K562 (cell line): ENCODE data around the gene RTP5. TPM values are rescaled to one million over a fixed set of nuclear protein-coding genes. Genes with fewer than 3 reads are reported as not detected.

Experiments used
- ATAC-seq: fragments of 200-7000 bp; cut with Tn5 transposase; 3 replicates; pipeline ENCODE4 v1.9.1; 2020; ENCODE audit warnings: moderate library complexity
- BruUV-seq: library from RNA; stranded (reverse); fragments of 400-500 nt; replicated peaks from 2 replicates; lab custom pipeline; 2021; lab: Mats Ljungman, UMichigan
- CTCF ChIA-PET: fragments of 300-600 bp; formaldehyde crosslinking; extraction: SDS; loops from one replicate; lab custom pipeline; 2021; ENCODE audit warnings: low intra/inter-chr PET ratio; lab: Yijun Ruan, JAX
- POLR2A ChIA-PET: fragments of 300-600, 350-650 bp; sonication (Branson Sonifier 250); formaldehyde crosslinking; extraction: SDS; loops from one replicate; lab custom pipeline; 2021; ENCODE audit warnings: antibody characterized with exemption, inconsistent platforms; lab: Yijun Ruan, JAX
- DNase-seq, 4 experiments: peaks; one replicate each; pipeline versions ENCODE4 v3.0.0 to v3.0.0-alpha.2; 2011 to 2018; ENCODE audit warnings: low spot score in 3 of 4, mixed read lengths in 3 of 4; ENCODE audit errors: extremely low read depth in 1 of 4
- FAIRE-seq: peaks from 2 replicates; lab custom pipeline; 2011; peaks lifted over from hg19 to GRCh38; lab: Jason Lieb, UNC
- H2AFZ ChIP-seq: 2 replicates; pipeline ENCODE4 v1.6.0; 2011; ENCODE audit warnings: low read depth, low read length, control low read depth, inconsistent platforms
- H3K27ac ChIP-seq: fragments of 200-600 bp; 3 replicates; pipeline ENCODE4 v1.8.0; 2011; ENCODE audit warnings: low read depth, mild to moderate bottlenecking, control low read depth, inconsistent platforms, low read length, moderate library complexity, mixed read lengths; ENCODE audit errors: extremely low read depth
- H3K27me3 ChIP-seq, 2 experiments: fragments of 300-600 bp in 1 of 2; 2 replicates in 1 of 2; 3 replicates in 1 of 2; pipeline versions ENCODE4 v1.6.0 to v1.8.0; 2011; ENCODE audit warnings: inconsistent platforms in 2 of 2, low read length in 2 of 2, mild to moderate bottlenecking in 1 of 2, mixed read lengths in 1 of 2, moderate library complexity in 1 of 2; ENCODE audit not compliant: control insufficient read depth in 2 of 2, insufficient read depth in 2 of 2
- H3K36me3 ChIP-seq: fragments of 300-600 bp; 3 replicates; pipeline ENCODE4 v1.8.0; 2011; ENCODE audit warnings: mild to moderate bottlenecking, low read length, inconsistent platforms; ENCODE audit not compliant: control insufficient read depth, insufficient read depth
- H3K4me1 ChIP-seq, 2 experiments: fragments of 200-600 bp in 1 of 2; replicated peaks in 1 of 2; 2 replicates in 1 of 2; 3 replicates in 1 of 2; pipeline versions ENCODE4 v1.5.1 to v1.8.0; 2011; ENCODE audit warnings: inconsistent platforms in 2 of 2, low read length in 2 of 2, mild to moderate bottlenecking in 1 of 2, mixed read lengths in 1 of 2, moderate library complexity in 1 of 2; ENCODE audit not compliant: control insufficient read depth in 2 of 2, insufficient read depth in 2 of 2
- H3K4me2 ChIP-seq: 2 replicates; pipeline ENCODE4 v1.6.1; 2011; ENCODE audit warnings: low read length, control low read depth, inconsistent platforms, mixed read lengths; ENCODE audit not compliant: insufficient read depth
- H3K4me3 ChIP-seq: fragments of 200-600 bp; sonication (generic), shearing (Covaris generic); 2 replicates; pipeline ENCODE4 v1.5.1; 2016; ENCODE audit warnings: control low read depth, inconsistent platforms
- H3K79me2 ChIP-seq: fragments of 200-600 bp; 3 replicates; pipeline ENCODE4 v1.8.0; 2011; ENCODE audit warnings: low read length, inconsistent platforms; ENCODE audit not compliant: control insufficient read depth, insufficient read depth
- H3K9ac ChIP-seq, 2 experiments: 2 replicates each; pipeline versions ENCODE4 v1.6.0 to v1.6.1; 2011; ENCODE audit warnings: low read depth in 2 of 2, low read length in 2 of 2, control low read depth in 1 of 2, inconsistent platforms in 1 of 2, mild to moderate bottlenecking in 1 of 2, mixed read lengths in 1 of 2; ENCODE audit not compliant: insufficient read depth in 1 of 2
- H3K9me1 ChIP-seq: one replicate; pipeline ENCODE4 v1.6.0; 2011; ENCODE audit warnings: inconsistent platforms, mild to moderate bottlenecking, low read length, moderate library complexity; ENCODE audit not compliant: control insufficient read depth, insufficient read depth
- H3K9me3 ChIP-seq: replicated peaks from 2 replicates; pipeline ENCODE4 v1.5.1; 2011; ENCODE audit warnings: low read depth, low read length, inconsistent platforms; ENCODE audit not compliant: control insufficient read depth, insufficient read depth
- H4K20me1 ChIP-seq: replicated peaks from 2 replicates; pipeline ENCODE4 v1.6.1; 2011; ENCODE audit warnings: low read length, inconsistent platforms, mixed read lengths; ENCODE audit not compliant: control insufficient read depth, insufficient read depth
- ETS2 ChIP-seq: IDR thresholded peaks from 2 replicates; pipeline ENCODE4 v1.6.1; 2016; ENCODE audit warnings: borderline replicate concordance, missing genetic modification characterization, mild to moderate bottlenecking, moderate library complexity, missing compliant biosample characterization; ENCODE audit not compliant: poor library complexity, severe bottlenecking
- PHF20 ChIP-seq: fragments of 450-650 bp; IDR thresholded peaks from 2 replicates; pipeline ENCODE4 v1.6.1; 2018; ENCODE audit not compliant: partially characterized antibody
- TEAD1 ChIP-seq, 2 experiments: fragments of 450-650 bp in 1 of 2; sonication (generic) in 1 of 2; formaldehyde crosslinking; IDR thresholded peaks; 2 replicates each; pipeline versions ENCODE4 v1.4.0 to v1.8.0; 2020 to 2022; ENCODE audit warnings: mild to moderate bottlenecking in 2 of 2, missing genetic modification reagents in 1 of 2
- TFAM ChIP-seq: fragments of 250-450 bp; sonication (Bioruptor Pico); conservative IDR thresholded peaks from 2 replicates; pipeline ENCODE4 v1.5.0; 2021; ENCODE audit warnings: mild to moderate bottlenecking, moderate library complexity
- U2AF1 ChIP-seq: fragments of 200-400 bp; formaldehyde crosslinking; optimal IDR thresholded peaks from 2 replicates; pipeline ENCODE3; 2017; ENCODE audit warnings: mild to moderate bottlenecking, low read depth, low read length, moderate library complexity
- ZFP36 ChIP-seq: fragments of 150-350 bp; IDR thresholded peaks from 2 replicates; pipeline ENCODE4 v1.6.1; 2018; ENCODE audit warnings: low read length, low read depth; ENCODE audit not compliant: partially characterized antibody
- WGBS: fragments of 100-300 bp; shearing (Covaris generic); methylation state at CpG from one replicate; pipeline ENCODE4 v1.1.6; 2016; ENCODE audit warnings: low coverage, mixed read lengths; ENCODE audit not compliant: insufficient coverage; ENCODE audit errors: missing lambda C conversion rate; 5-methylcytosine and 5-hydroxymethylcytosine counted together
- in situ Hi-C: fragments of 300-500 bp; cut with MboI; formaldehyde crosslinking; loops from 4 replicates; pipeline ENCODE4 v1.15.0; 2018; ENCODE audit warnings: inconsistent platforms, mixed read lengths
- intact Hi-C: fragments of 100-400 bp; cut with micrococcal nuclease; formaldehyde crosslinking; loops from 2 replicates; pipeline ENCODE4 v1.14.2; 2022
- polyA plus RNA-seq, 8 experiments: library from polyadenylated mRNA; depleted of rRNA in 4 of 8; stranded (reverse) in 5 of 8; unstranded in 3 of 8; fragments of >200 nt; fragmentation: Nextera tagmentation in 2 of 8; fragmentation: Illumina TruSeq in 1 of 8; extraction: Ambion mirVana in 2 of 8; extraction: Trizol in 1 of 8; gene quantifications; 2 replicates each; pipeline versions ENCODE4 v1.2.1 to v1.2.3, GENCODE V29; 2011 to 2014; ENCODE audit warnings: inconsistent platforms in 1 of 8, missing spikeins in 1 of 8
- total RNA-seq, 7 experiments: library from RNA; depleted of rRNA in 6 of 7; stranded (reverse); fragments of >200 nt in 6 of 7; fragmentation: Illumina TruSeq in 2 of 7; extraction: Trizol in 2 of 7; gene quantifications; 2 replicates each; pipeline versions ENCODE4 v1.2.1 to v1.2.3, GENCODE V29; 2011 to 2021; ENCODE audit warnings: low replicate concordance in 1 of 7
- TF ChIP-seq, protein P1 (sequence below): conservative IDR thresholded peaks from 2 replicates; pipeline ENCODE4 v1.6.1; 2011; ENCODE audit warnings: low read depth, mild to moderate bottlenecking, low read length; ENCODE audit not compliant: control insufficient read depth

The RTP5 gene
- total and polyA plus RNA-seq, 9 of the 15 experiments (the other 6 are each of a cell fraction or from before 2014, with no cell fraction given), result not detected

DNA sequence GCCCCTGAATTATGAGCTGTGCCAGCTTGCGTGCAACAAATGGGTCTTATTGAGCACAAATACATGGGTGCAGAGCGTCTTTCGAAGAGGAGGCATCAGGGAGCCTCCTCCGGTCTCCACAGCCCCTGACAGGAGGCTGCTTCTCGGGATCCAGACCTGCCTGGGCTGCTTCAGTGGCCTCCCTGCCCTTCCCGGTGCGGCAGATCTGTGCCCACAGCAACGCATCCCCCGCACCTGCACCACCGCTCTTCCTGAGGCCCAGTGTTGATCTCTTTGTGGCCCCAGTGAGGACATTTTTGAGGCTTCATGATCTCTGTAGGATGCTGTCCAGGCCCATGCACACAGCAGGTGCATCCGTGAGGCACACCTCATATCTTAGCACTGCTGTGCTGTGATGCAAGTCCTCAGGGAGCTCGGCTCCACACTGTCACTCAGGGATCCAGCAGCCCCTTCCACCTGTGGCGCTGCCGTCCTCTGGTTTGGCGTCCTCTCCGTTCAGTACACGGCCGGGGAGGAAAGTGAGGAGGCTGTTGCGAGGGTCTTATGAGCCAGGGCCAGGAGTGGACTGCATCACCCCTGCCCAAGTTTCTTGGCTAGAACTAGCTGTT, 17.4 kb downstream of the RTP5 start:
- POLR2A ChIA-PET, result no interaction called here
- H4K20me1 ChIP-seq, result no peaks in the 10 kb centered on the region
- no TSS peak for BruUV-seq
- no peaks in the 10 kb centered on the region for H3K9me1 ChIP-seq
- H3K79me2 ChIP-seq, result no peaks in the 10 kb centered on the region
- no peaks in the 10 kb centered on the region for H3K9me3 ChIP-seq
- no peak overlapping the region for H3K4me3 ChIP-seq
- no peak overlapping the region for H3K4me2 ChIP-seq
- FAIRE-seq, result no peak
- ATAC-seq, result no peak
- in situ Hi-C loops (no loop called here), intact Hi-C loops (no loop called here)
- no peak for DNase-seq
- TF ChIP-seq TFAM (no peak), ETS2 (tag) (no peak), TEAD1 (CRISPR knock-in tag; IDR thresholded peaks at IDR 0.05) (no peak), ZFP36 (no peak), PHF20 (no peak), U2AF1 (no peak)
- TF ChIP-seq, protein P1, sequence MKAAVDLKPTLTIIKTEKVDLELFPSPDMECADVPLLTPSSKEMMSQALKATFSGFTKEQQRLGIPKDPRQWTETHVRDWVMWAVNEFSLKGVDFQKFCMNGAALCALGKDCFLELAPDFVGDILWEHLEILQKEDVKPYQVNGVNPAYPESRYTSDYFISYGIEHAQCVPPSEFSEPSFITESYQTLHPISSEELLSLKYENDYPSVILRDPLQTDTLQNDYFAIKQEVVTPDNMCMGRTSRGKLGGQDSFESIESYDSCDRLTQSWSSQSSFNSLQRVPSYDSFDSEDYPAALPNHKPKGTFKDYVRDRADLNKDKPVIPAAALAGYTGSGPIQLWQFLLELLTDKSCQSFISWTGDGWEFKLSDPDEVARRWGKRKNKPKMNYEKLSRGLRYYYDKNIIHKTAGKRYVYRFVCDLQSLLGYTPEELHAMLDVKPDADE, result no peak
- CTCF ChIA-PET, result no interaction called here
- H3K27me3 ChIP-seq, result no peaks in the 10 kb centered on the region
- no peaks in the 10 kb centered on the region for H3K36me3 ChIP-seq
- no peak overlapping the region for H2AFZ ChIP-seq
- 93% methylated on average over 6 of the region's 19 CpGs for whole genome bisulfite sequencing
- no peak overlapping the region for H3K27ac ChIP-seq
- no peak overlapping the region for H3K9ac ChIP-seq
- H3K4me1 ChIP-seq, result peaks cover 9 to 22% of the 10 kb centered on the region in 2 experiments
